ENCODE results near the gene MRPL17.

MRPL17 gene

DNA sequence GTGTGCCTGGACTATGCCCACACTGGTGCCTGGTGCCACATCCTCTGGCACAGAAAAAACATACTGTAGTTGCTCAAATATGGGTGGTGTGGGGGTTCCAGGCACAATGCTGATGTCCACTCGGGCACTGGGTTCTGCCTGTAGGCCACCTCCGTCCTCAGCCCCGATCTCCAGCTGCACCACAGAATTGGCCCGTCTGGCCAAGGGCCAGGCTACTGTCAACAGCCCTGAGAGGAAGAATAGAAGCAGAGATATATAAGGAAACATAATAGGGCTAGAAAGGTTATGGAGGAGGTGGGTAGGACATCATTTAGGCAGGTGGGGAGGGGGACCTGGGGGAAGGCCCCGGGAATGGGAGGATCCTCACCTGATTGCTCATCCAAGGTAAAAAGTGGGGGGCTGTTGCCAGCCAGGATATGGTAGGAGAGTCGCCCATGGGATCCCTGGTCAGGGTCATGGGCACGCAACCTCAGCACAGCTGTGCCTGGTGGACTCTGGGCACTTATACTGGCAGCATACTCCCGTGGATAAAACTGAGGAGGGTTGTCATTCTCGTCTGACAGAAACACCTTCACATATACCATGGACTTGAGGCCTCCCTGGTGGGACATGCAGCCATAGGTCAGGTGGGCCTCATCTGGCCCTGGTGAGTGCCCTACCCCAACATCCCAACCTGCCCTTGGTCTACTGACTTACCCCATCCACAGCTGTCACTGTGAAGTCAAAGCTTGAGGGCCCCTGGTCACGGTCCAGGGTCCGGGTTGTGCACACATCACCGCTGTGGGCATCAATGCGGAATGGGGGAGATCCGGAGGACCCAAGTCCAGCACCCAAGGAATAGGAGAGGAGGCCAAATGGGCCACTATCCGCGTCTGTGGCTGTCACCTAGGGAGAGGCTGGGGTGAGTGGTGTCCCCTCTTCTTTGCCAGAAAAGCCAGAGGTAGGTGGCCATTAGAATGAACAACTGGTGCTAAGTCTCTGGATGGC is 49.4 kb downstream of the MRPL17 start:
- no peak for DNase-seq (ENCODE audit: low read depth in 2 of 2)

DNA sequence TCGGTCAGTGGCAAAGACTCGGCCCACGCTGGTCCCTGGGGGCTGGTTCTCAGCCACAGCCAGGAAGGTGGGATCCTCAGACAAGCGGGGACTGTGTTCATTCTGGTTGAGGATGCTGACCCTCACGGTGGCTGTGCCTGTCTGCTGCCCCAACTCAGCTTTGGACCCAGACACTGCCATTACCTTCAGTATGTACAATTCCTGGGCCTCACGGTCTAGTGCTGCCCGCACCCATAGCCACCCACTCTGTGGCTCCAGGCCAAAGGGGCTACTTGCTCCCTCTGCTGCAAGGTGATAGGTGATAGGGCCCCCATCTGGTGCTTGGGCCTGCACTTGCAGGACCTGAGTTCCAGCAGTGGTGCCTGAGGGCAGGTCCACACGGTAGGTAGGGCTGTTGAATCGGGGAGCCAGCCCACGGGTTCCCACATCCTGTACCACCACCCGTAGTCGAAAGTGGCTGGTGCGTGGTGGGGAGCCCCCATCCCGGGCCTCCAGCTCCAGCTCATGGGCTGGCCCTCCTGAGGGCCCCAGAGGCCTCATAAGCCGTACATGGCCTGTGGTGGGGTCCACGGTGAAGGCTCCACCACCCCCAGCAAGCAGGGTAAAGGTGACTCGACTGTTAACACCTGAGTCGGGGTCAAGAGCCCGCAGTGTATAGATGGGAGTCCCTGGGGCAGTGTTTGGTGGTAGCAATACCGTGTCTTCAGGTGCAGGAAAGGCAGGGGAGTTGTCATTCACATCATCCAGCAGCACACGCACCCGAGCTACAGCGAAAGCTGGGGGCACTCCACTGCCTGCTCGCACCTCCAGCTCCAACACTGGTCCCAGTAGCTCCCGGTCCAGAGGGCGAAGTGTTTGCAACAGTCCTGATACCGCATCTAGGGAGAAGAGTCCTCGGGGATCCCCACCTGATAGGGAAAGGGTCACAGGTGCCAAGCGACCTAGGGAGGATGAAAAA is 50.7 kb downstream of the MRPL17 start:
- DNase-seq (ENCODE audit: low read depth in 2 of 2), result no peak

DNA sequence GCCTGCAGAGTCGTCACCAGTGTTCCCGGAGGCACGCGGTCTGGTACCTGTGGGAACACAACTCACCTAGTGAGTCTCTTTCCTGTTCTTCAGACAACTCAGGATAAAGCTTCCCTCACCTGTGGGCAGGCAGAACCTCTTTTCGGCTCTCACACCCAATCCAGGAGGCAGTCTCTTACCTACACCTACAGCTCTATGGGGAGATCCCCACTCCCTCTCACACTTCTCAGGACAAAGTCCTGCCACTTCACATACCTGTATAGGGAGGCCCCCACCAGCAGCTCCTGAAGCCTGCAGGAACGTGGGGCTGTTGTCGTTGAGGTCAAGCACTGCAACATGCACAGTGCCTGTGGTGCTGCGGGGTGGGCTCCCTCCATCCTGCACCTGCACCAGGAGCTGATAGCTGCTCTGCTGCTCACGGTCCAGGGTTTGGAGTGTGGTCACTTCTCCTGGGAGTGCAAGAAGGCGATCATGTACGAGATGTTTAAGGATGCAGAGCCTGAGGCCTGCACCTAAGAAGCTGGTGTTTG is 51.7 kb downstream of the MRPL17 start:
- no peak for DNase-seq (ENCODE audit: low read depth in 2 of 2)

DNA sequence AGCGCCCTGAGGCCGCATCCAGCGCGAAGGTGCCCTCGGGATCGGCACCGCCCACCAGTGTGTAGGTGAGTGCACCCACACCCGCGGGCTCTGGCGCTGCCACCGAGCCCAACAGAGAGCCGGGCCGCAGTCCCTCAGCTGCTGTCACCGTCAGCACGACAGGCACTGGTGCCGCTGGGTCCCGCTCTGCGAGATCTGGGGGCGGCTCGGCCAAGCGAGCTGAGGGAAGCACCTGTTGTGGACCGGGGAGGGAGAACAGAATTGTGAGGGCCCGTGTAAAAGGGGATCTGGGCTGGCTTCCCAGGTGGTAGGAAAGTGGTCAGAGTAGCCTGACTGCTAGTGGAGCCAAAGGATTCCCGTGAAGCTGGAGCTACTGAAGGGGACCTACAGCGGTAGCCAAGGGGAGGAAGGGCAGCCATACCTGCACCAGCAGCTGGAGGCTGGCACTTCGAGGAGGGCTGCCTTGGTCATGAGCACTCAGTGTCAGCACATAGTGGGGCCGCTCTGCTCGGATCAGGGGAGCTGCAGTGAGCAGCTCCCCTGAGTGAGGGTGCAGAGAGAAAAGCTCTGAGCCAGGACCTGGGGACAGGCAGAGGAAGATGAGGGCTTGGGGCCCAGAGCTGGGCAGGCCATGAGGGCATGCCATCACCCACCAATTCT is 52.4 kb downstream of the MRPL17 start:
- DNase-seq (ENCODE audit: low read depth in 2 of 2), result no peak
